Pulmonary artery endothelial cell (primary cell): ENCODE results near the gene CITED1. TPM values are rescaled to one million over a fixed set of nuclear protein-coding genes. Genes with fewer than 3 reads are reported as not detected.

Experiments used
- DNase-seq: peaks from one replicate; pipeline ENCODE4 v3.0.0-alpha.2; 2011; ENCODE audit warnings: low read depth, low spot score
- total RNA-seq: library from RNA; depleted of rRNA; stranded (reverse); fragments of >200 nt; gene quantifications from 2 replicates; pipeline ENCODE4 v1.2.3, GENCODE V29; 2014

CITED1 gene
- total RNA-seq, 1 donor from 2014 or later = 0.13 TPM

- no peak for DNase-seq
Measured at GRCh38 chrX:72270316-72270866, 35.3 kb downstream of the CITED1 start.

GRCh38 chrX:72269671-72270251 is 36.0 kb downstream of the CITED1 start:
- DNase-seq = no peak

- DNase-seq = no peak
Measured at GRCh38 chrX:72268597-72269365, 36.9 kb downstream of the CITED1 start.

- no peak for DNase-seq
Measured at GRCh38 chrX:72265263-72265662, 40.5 kb downstream of the CITED1 start.

- DNase-seq = no peak
Measured at GRCh38 chrX:72262077-72262476, 43.6 kb downstream of the CITED1 start.

GRCh38 chrX:72260448-72260847 is 45.3 kb downstream of the CITED1 start:
- DNase-seq = no peak

- no peak for DNase-seq
Measured at GRCh38 chrX:72258174-72258573, 47.5 kb downstream of the CITED1 start.

GRCh38 chrX:72255864-72256263 is 49.9 kb downstream of the CITED1 start:
- DNase-seq = no peak

- no peak for DNase-seq
Measured at GRCh38 chrX:72255445-72255844, 50.3 kb downstream of the CITED1 start.

GRCh38 chrX:72254816-72255215 is 50.9 kb downstream of the CITED1 start:
- no peak for DNase-seq

- DNase-seq = no peak
Measured at GRCh38 chrX:72253686-72254085, 52.0 kb downstream of the CITED1 start.

Other genes starting within 250 kb of the CITED1 start
- gene RTL5, start 174.0 kb downstream of the CITED1 start, total RNA-seq = 0.20 and 0.53 TPM in 2 replicates
- gene PIN4, start 124.2 kb downstream of the CITED1 start, total RNA-seq = 14.2 and 27.5 TPM in 2 replicates
- 4.7 and 8.3 TPM in 2 replicates for gene ERCC6L, start 66.9 kb downstream of the CITED1 start, total RNA-seq
- gene RPS4X, start 28.7 kb downstream of the CITED1 start, total RNA-seq = 643 and 855 TPM in 2 replicates